ENCODE measurements around the gene SSBP2. TPM values are rescaled to one million over a fixed set of nuclear protein-coding genes. Genes with fewer than 3 reads are reported as not detected.

Gene SSBP2
- total RNA-seq, 1 donor from 2014 or later: 47.9 TPM

- DNase-seq (ENCODE audit: low spot score): no peak
- Mint-ChIP-seq H3K4me1 (ENCODE audit: low read depth) (no peaks in the 10 kb centered on the region), H3K27me3 (ENCODE audit: low read depth) (no peaks in the 10 kb centered on the region), H3K9me3 (ENCODE audit: low read depth) (no peaks in the 10 kb centered on the region), H3K36me3 (ENCODE audit: low read depth) (no peaks in the 10 kb centered on the region), H3K4me3 (ENCODE audit: unreplicated experiment) (no peak overlapping the region), H3K27ac (ENCODE audit: unreplicated experiment) (no peak overlapping the region)
- TF ChIP-seq, protein P1, sequence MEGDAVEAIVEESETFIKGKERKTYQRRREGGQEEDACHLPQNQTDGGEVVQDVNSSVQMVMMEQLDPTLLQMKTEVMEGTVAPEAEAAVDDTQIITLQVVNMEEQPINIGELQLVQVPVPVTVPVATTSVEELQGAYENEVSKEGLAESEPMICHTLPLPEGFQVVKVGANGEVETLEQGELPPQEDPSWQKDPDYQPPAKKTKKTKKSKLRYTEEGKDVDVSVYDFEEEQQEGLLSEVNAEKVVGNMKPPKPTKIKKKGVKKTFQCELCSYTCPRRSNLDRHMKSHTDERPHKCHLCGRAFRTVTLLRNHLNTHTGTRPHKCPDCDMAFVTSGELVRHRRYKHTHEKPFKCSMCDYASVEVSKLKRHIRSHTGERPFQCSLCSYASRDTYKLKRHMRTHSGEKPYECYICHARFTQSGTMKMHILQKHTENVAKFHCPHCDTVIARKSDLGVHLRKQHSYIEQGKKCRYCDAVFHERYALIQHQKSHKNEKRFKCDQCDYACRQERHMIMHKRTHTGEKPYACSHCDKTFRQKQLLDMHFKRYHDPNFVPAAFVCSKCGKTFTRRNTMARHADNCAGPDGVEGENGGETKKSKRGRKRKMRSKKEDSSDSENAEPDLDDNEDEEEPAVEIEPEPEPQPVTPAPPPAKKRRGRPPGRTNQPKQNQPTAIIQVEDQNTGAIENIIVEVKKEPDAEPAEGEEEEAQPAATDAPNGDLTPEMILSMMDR (IDR thresholded peaks at IDR 0.05): no peak
Observed at GRCh38 chr5:81383867-81384266, 367.0 kb downstream of the SSBP2 start.

DNA sequence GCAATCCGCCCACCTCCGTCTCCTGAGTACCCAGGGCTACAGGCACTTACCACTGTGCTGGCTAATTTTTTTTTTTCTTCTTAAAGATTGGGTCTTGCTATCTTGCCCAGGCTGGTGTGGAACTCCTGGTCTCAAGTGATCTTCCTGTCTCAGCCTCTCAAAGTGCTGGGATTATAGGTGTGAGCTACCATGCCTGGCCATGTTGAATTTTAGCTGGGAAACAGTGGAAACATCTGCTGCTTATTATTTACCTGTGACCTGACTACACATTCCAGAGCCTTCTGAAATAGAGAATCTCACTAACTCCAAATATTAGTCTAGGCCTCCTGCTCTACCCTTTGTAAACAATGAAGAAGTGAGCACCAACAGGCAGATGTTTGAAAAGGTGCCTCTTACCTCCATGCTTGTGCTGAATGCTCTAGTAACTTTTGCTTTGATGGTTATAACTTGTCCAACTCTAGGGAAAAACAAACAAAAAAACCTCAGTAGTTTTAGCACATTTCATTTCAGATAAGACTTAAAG lies 379.5 kb downstream of the SSBP2 start:
- Mint-ChIP-seq H3K4me1 (ENCODE audit: low read depth) (no peaks in the 10 kb centered on the region), H3K9me3 (ENCODE audit: low read depth) (peaks cover 4% of the 10 kb centered on the region), H3K27ac (ENCODE audit: unreplicated experiment) (no peak overlapping the region), H3K36me3 (ENCODE audit: low read depth) (no peaks in the 10 kb centered on the region), H3K27me3 (ENCODE audit: low read depth) (peaks cover 11% of the 10 kb centered on the region), H3K4me3 (ENCODE audit: unreplicated experiment) (no peak overlapping the region)
- DNase-seq (ENCODE audit: low spot score): no peak
- TF ChIP-seq, protein P1 (IDR thresholded peaks at IDR 0.05): no peak

DNA sequence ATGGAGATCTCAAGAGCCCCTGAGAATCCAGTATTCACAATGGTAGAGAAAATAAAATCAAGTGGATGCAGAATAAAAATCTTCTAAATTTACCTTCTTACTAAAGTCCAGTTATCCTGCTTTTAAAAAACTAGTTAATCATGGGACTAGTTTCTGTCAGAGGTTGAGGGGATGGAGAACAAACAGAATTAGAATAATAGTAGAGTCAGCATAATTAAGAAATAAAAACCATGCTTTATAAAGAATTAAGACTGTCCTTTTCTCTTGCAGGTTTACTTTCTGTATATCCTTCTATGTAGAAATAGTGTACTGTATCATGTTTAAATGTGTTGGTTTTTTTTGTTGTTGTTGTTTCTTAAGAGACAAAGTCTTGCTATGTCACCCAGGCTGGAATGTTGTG lies 380.0 kb downstream of the SSBP2 start:
- H3K4me3 Mint-ChIP-seq (ENCODE audit: unreplicated experiment): no peak overlapping the region
- H3K27me3 Mint-ChIP-seq (ENCODE audit: low read depth): peaks cover 11% of the 10 kb centered on the region
- H3K4me1 Mint-ChIP-seq (ENCODE audit: low read depth): no peaks in the 10 kb centered on the region
- no peak for DNase-seq (ENCODE audit: low spot score)
- no peaks in the 10 kb centered on the region for H3K36me3 Mint-ChIP-seq (ENCODE audit: low read depth)
- H3K27ac Mint-ChIP-seq (ENCODE audit: unreplicated experiment): no peak overlapping the region
- TF ChIP-seq, protein P1 (IDR thresholded peaks at IDR 0.05): no peak
- H3K9me3 Mint-ChIP-seq (ENCODE audit: low read depth): peaks cover 4% of the 10 kb centered on the region

DNA sequence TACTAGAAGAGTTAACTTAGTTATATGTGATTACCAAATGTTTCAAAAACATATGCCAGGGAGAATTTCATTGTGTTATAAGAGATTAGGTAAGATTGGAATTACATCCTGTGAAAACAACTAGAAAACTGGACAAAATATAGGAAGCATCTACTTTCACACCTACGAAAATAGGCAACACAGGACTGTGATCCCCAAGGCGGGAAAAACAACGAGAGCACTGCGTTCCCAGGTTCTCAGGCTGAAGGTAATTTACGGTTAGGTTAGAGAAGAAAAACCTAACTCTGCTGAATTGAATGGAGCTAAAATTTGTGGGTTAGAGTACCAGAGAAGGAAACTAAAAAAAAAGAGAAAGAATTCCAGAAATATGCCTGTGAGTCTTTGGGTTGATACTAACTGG lies 385.4 kb downstream of the SSBP2 start:
- H3K36me3 Mint-ChIP-seq (ENCODE audit: low read depth): no peaks in the 10 kb centered on the region
- TF ChIP-seq, protein P1 (IDR thresholded peaks at IDR 0.05): no peak
- no peak overlapping the region for H3K4me3 Mint-ChIP-seq (ENCODE audit: unreplicated experiment)
- H3K4me1 Mint-ChIP-seq (ENCODE audit: low read depth): no peaks in the 10 kb centered on the region
- no peaks in the 10 kb centered on the region for H3K9me3 Mint-ChIP-seq (ENCODE audit: low read depth)
- no peak for DNase-seq (ENCODE audit: low spot score)
- no peak overlapping the region for H3K27ac Mint-ChIP-seq (ENCODE audit: unreplicated experiment)
- H3K27me3 Mint-ChIP-seq (ENCODE audit: low read depth): no peaks in the 10 kb centered on the region

GRCh38 chr5:81363093-81363871 lies 387.6 kb downstream of the SSBP2 start:
- Mint-ChIP-seq H3K9me3 (ENCODE audit: low read depth) (no peaks in the 10 kb centered on the region), H3K4me1 (ENCODE audit: low read depth) (no peaks in the 10 kb centered on the region), H3K4me3 (ENCODE audit: unreplicated experiment) (no peak overlapping the region), H3K36me3 (ENCODE audit: low read depth) (no peaks in the 10 kb centered on the region), H3K27me3 (ENCODE audit: low read depth) (peaks cover 2% of the 10 kb centered on the region), H3K27ac (ENCODE audit: unreplicated experiment) (no peak overlapping the region)
- TF ChIP-seq, protein P1 (IDR thresholded peaks at IDR 0.05): no peak
- no peak for DNase-seq (ENCODE audit: low spot score)

Other genes with a start within 250 kb of the SSBP2 start
- gene ATG10, start 220.9 kb upstream of the SSBP2 start, total RNA-seq: 6.4 to 11.2 TPM (median 8.5 TPM) in 3 replicates

All from chondrocyte (in vitro differentiated cells).